GM12875 (cell line): Measurements from ENCODE around the gene BICRAL.

ENCODE experiments used
- H3K4me3 ChIP-seq: one replicate; pipeline ENCODE4 v1.5.1; 2011; ENCODE audit warnings: low read depth, low read length, control low read depth
- CTCF ChIP-seq: IDR thresholded peaks from 2 replicates; pipeline ENCODE4 v1.5.1; 2011; ENCODE audit warnings: low read depth, mild to moderate bottlenecking, control low read depth, inconsistent platforms, low read length, moderate library complexity, borderline replicate concordance; ENCODE audit not compliant: insufficient read depth

Gene BICRAL

GRCh38 chr6:42834056-42834455 lies 52.2 kb downstream of the BICRAL start:
- TF ChIP-seq CTCF, result no peak
- H3K4me3 ChIP-seq, result no peak overlapping the region

GRCh38 chr6:42841844-42842584 lies 60.2 kb downstream of the BICRAL start:
- H3K4me3 ChIP-seq, result no peak overlapping the region
- no peak for TF ChIP-seq CTCF

GRCh38 chr6:42845327-42845694 lies 63.5 kb downstream of the BICRAL start:
- no peak for TF ChIP-seq CTCF
- H3K4me3 ChIP-seq, result no peak overlapping the region

- no peak overlapping the region for H3K4me3 ChIP-seq
- no peak for TF ChIP-seq CTCF
Observed at GRCh38 chr6:42846505-42846904, 64.7 kb downstream of the BICRAL start.

GRCh38 chr6:42848700-42849099 lies 66.8 kb downstream of the BICRAL start:
- TF ChIP-seq CTCF, result no peak
- H3K4me3 ChIP-seq, result no peak overlapping the region

- TF ChIP-seq CTCF, result no peak
- H3K4me3 ChIP-seq, result no peak overlapping the region
Observed at GRCh38 chr6:42851599-42851998, 69.7 kb downstream of the BICRAL start.

- no peak for TF ChIP-seq CTCF
Observed at GRCh38 chr6:42860036-42860435, 78.2 kb downstream of the BICRAL start.

More at GRCh38 chr6:42860036-42860435, 78.2 kb downstream of the BICRAL start:
- H3K4me3 ChIP-seq, result no peak overlapping the region
